HL-60 (cell line): ENCODE results near the gene MPPED1.

Source experiments
- DNase-seq, 2 experiments: peaks; one replicate each; pipeline ENCODE4 v3.0.0-alpha.2; 2010 to 2020; ENCODE audit warnings: low read depth in 1 of 2, low spot score in 1 of 2
- H3K27ac ChIP-seq: fragments of 250-450 bp; sonication (Bioruptor Pico); replicated peaks from 2 replicates; pipeline ENCODE4 v1.5.1; 2020; ENCODE audit warnings: mild to moderate bottlenecking, moderate library complexity
- H3K27me3 ChIP-seq: fragments of 250-450 bp; sonication (Bioruptor Pico); 2 replicates; pipeline ENCODE4 v1.5.1; 2021; ENCODE audit warnings: mild to moderate bottlenecking, moderate library complexity; ENCODE audit not compliant: insufficient read depth, poor library complexity, severe bottlenecking
- H3K4me3 ChIP-seq: replicated peaks from 2 replicates; pipeline ENCODE4 v1.5.1; 2011; ENCODE audit warnings: mild to moderate bottlenecking, control low read depth, low read length; ENCODE audit not compliant: insufficient read depth
- GABPA ChIP-seq: IDR thresholded peaks from 2 replicates; pipeline ENCODE4 v1.6.1; 2012; ENCODE audit warnings: low read depth
- POLR2AphosphoS5 ChIP-seq: IDR thresholded peaks from 2 replicates; pipeline ENCODE4 v1.6.1; 2012; ENCODE audit warnings: low read depth
- SPI1 ChIP-seq: IDR thresholded peaks from 2 replicates; pipeline ENCODE4 v1.6.1; 2012; ENCODE audit warnings: low read depth, mild to moderate bottlenecking, borderline replicate concordance
- TF ChIP-seq, protein P1 (sequence below): IDR thresholded peaks from one replicate; pipeline ENCODE4 v1.5.1; 2011; ENCODE audit warnings: low read length, control low read depth, inconsistent platforms; ENCODE audit not compliant: insufficient read depth
- TF ChIP-seq, protein P2 (sequence below): IDR thresholded peaks from 2 replicates; pipeline ENCODE4 v1.6.1; 2012; ENCODE audit warnings: low read depth; ENCODE audit not compliant: insufficient replicate concordance

Gene MPPED1

DNA sequence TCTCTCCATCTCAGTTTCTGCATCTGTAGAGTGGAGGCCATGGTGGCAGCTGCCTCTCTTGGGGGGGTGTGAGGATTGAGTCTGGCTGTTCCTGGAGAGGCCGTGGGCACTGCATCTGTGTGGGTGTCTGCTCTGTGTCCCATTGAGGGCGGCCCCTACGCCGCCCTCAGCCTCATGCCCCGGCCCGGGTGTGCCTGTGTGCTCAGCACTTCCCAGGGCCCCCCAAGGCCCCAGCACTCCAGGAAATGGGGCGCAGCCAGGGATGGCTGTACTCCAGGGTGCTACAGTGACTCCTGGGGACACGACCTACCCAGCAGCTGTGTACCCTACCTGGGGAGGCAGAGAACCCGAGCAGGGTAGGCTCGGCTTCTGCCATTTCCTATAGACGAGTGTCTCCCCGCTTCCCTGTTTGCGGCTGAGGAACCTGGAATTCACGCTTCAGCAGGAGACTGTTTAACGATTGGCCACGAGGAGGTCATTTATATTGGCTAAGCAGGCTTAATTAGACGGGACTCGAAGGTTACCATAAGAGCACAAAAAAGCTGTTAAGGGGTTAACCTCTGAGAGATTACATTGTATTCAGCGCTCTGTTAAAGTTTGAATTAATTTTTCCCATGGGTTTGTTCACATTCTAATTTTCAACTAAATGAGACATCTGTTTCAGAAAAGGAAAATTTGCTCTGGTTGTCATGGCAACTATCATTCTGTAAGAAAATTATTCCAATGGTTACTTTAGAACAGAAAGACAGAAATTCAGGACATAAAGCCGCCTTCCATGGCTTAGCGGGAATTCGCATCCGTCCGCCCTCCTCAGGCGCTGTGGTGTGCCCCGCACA is 76.4 kb downstream of the MPPED1 start:
- no peak for DNase-seq
- Histone ChIP-seq H3K4me3 (no peak overlapping the region), H3K27me3 (no peaks in the 10 kb centered on the region), H3K27ac (no peak overlapping the region)
- TF ChIP-seq, protein P1, sequence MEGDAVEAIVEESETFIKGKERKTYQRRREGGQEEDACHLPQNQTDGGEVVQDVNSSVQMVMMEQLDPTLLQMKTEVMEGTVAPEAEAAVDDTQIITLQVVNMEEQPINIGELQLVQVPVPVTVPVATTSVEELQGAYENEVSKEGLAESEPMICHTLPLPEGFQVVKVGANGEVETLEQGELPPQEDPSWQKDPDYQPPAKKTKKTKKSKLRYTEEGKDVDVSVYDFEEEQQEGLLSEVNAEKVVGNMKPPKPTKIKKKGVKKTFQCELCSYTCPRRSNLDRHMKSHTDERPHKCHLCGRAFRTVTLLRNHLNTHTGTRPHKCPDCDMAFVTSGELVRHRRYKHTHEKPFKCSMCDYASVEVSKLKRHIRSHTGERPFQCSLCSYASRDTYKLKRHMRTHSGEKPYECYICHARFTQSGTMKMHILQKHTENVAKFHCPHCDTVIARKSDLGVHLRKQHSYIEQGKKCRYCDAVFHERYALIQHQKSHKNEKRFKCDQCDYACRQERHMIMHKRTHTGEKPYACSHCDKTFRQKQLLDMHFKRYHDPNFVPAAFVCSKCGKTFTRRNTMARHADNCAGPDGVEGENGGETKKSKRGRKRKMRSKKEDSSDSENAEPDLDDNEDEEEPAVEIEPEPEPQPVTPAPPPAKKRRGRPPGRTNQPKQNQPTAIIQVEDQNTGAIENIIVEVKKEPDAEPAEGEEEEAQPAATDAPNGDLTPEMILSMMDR, result no peak
- TF ChIP-seq SPI1, result no peak
- TF ChIP-seq, protein P2, sequence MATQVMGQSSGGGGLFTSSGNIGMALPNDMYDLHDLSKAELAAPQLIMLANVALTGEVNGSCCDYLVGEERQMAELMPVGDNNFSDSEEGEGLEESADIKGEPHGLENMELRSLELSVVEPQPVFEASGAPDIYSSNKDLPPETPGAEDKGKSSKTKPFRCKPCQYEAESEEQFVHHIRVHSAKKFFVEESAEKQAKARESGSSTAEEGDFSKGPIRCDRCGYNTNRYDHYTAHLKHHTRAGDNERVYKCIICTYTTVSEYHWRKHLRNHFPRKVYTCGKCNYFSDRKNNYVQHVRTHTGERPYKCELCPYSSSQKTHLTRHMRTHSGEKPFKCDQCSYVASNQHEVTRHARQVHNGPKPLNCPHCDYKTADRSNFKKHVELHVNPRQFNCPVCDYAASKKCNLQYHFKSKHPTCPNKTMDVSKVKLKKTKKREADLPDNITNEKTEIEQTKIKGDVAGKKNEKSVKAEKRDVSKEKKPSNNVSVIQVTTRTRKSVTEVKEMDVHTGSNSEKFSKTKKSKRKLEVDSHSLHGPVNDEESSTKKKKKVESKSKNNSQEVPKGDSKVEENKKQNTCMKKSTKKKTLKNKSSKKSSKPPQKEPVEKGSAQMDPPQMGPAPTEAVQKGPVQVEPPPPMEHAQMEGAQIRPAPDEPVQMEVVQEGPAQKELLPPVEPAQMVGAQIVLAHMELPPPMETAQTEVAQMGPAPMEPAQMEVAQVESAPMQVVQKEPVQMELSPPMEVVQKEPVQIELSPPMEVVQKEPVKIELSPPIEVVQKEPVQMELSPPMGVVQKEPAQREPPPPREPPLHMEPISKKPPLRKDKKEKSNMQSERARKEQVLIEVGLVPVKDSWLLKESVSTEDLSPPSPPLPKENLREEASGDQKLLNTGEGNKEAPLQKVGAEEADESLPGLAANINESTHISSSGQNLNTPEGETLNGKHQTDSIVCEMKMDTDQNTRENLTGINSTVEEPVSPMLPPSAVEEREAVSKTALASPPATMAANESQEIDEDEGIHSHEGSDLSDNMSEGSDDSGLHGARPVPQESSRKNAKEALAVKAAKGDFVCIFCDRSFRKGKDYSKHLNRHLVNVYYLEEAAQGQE, result no peak

DNA sequence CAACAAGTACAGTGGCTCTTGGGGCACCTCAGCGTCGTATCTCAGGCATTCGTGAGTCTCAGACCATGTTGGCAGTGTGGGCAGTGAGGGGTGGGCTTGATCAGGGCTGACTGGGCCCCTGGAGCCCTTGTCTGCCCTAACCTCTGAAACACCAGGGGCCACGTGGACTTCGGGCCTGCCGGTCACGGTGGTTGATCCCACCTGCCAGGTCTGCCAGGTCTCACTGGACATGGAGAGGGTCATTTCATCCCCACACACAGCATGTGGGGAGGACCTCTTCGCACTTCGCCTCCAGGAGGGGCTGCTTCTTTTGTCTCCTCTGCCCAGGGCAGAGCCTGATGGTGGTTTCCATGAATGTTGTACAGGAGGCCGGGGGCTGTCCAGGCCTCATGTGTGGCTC is 77.1 kb downstream of the MPPED1 start:
- DNase-seq, result no peak
- TF ChIP-seq GABPA (no peak), POLR2AphosphoS5 (no peak), SPI1 (no peak)
- TF ChIP-seq, protein P2, result no peak
- TF ChIP-seq, protein P1, result no peak
- Histone ChIP-seq H3K27ac (no peak overlapping the region), H3K4me3 (no peak overlapping the region), H3K27me3 (no peaks in the 10 kb centered on the region)

DNA sequence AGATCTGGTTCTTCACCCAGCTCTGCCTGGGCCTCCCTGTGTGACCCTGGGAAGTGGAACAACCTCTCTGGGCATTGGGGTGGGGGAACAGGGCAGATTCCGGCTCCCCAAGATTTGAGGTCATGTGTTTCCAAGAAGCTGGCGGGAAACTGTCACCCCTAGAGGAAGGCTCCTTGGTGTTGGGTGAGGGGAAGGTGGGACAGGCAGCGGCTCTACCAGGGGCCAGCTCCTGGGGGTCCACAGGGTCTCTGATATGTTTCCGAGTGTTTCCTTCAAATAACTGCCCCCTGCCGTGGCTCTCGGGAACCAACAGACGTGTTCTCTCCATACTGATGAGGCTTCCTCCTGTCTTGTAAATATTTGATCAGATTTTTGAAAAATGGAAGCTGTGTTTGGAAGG is 78.5 kb downstream of the MPPED1 start:
- TF ChIP-seq GABPA, result no peak
- TF ChIP-seq, protein P2, result no peak
- no peak for TF ChIP-seq SPI1
- TF ChIP-seq, protein P1, result no peak
- no peak for TF ChIP-seq POLR2AphosphoS5
- Histone ChIP-seq H3K27me3 (no peaks in the 10 kb centered on the region), H3K27ac (no peak overlapping the region), H3K4me3 (no peak overlapping the region)
- no peak for DNase-seq
